ENCODE results near the gene YBEY.

YBEY gene

GRCh38 chr21:46284733-46285132, 1.4 kb upstream of the YBEY start:
- peak overlapping the region; percentile 64; the same call in 1 of the 2 replicates for H3K27ac ChIP-seq
- TF ChIP-seq ZFX (IDR thresholded peaks at IDR 0.05) = no peak
- TF ChIP-seq, protein P1, sequence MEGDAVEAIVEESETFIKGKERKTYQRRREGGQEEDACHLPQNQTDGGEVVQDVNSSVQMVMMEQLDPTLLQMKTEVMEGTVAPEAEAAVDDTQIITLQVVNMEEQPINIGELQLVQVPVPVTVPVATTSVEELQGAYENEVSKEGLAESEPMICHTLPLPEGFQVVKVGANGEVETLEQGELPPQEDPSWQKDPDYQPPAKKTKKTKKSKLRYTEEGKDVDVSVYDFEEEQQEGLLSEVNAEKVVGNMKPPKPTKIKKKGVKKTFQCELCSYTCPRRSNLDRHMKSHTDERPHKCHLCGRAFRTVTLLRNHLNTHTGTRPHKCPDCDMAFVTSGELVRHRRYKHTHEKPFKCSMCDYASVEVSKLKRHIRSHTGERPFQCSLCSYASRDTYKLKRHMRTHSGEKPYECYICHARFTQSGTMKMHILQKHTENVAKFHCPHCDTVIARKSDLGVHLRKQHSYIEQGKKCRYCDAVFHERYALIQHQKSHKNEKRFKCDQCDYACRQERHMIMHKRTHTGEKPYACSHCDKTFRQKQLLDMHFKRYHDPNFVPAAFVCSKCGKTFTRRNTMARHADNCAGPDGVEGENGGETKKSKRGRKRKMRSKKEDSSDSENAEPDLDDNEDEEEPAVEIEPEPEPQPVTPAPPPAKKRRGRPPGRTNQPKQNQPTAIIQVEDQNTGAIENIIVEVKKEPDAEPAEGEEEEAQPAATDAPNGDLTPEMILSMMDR (conservative IDR thresholded peaks at IDR 0.05) = no peak

DNA sequence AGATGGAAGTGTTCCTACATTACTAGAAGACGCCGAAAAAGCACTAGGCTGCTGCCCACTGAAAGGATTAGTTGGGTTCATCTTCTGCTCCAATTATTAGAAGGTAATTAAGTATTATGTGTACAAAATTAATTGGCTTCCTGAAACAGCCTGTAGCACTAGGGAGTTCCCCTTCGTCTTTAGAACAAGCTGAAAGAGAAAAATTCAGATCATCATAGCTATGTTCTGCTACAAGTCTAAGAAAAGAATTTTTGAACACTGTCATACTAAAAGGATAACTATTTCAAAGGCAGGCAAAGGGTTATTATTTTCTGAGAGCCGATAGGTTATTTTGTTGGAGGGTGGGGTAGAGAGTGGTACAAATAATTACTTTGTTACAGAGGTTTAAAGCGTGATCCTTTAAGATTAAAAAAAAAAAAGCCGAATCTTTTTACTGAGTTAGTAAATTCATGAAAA, 908 bp upstream of the YBEY start, which contains the start of gene MCM3AP:
TSS of gene MCM3AP (minus strand) at position 406 of the 456 bp plus-strand sequence. CDS start at position 81, 325 bp downstream.
- TF ChIP-seq, protein P1 (conservative IDR thresholded peaks at IDR 0.05) = no peak
- TF ChIP-seq ZFX (IDR thresholded peaks at IDR 0.05) = no peak

GRCh38 chr21:46286648-46287002, 483 bp downstream of the YBEY start:
- peak overlapping the region; percentile 99 for H3K27ac ChIP-seq
- TF ChIP-seq ZFX (IDR thresholded peaks at IDR 0.05) = no peak

More for the DNA sequence above, 908 bp upstream of the YBEY start, which contains the start of gene MCM3AP:
- peak within 1 kb of the TSS; percentile 99 for H3K27ac ChIP-seq

DNA sequence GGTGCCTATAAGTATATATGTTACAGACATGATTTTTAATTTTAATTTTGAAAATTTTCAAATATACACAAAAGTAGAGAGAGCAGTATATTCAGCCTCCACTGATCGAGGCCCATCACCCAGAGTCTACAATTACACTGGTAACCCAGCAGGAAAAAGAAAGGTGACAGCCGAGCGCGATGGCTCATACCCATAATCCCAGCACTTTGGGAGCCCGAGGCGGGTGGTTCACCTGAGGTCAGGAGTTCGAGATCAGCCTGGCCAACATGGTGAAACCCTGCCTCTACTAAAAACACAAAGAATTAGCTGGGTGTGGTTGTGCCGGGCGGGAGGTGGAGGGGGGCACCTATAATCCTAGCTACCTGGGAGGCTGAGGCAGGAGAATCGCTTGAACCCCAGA, 1.4 kb downstream of the YBEY start:
- TF ChIP-seq, protein P1 (conservative IDR thresholded peaks at IDR 0.05) = no peak
- TF ChIP-seq ZFX (IDR thresholded peaks at IDR 0.05) = no peak
- peak overlapping the region; percentile 99 for H3K27ac ChIP-seq

GRCh38 chr21:46289655-46290179, 3.6 kb downstream of the YBEY start:
- TF ChIP-seq, protein P1 (conservative IDR thresholded peaks at IDR 0.05) = no peak
- no peak for TF ChIP-seq ZFX (IDR thresholded peaks at IDR 0.05)

GRCh38 chr21:46291561-46291960, 5.4 kb downstream of the YBEY start:
- no peak for TF ChIP-seq ZFX (IDR thresholded peaks at IDR 0.05)
- TF ChIP-seq, protein P1 (conservative IDR thresholded peaks at IDR 0.05) = no peak
- peak overlapping the region; percentile 73 for H3K27ac ChIP-seq

More at GRCh38 chr21:46289655-46290179, 3.6 kb downstream of the YBEY start:
- H3K27ac ChIP-seq = no peak overlapping the region

DNA sequence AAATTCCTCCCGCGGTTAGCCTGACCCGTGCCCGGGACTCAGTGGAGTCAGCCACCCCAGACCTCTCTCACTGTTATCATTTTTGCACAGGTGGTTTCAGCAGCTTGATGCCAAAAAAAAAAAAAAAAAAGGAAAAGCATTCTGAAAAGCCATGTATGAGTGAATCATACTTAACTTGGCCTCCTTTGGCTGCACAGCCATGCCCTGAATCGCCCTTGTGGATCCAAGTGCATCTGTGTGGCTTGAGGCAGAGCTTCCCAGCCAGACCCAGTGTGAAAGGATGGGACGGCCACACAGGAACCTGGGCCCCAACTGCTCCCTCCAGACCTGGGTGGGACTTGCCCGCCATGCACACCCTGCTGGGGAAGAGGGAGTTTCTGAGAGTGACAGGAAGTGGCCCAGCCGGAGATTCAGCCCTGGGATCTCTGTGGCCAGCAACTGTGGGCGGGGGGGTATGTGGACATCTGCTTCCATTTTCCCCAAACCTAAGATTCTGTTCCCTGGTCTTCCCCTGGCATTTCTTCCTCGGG, 8.6 kb downstream of the YBEY start:
- TF ChIP-seq, protein P1 (conservative IDR thresholded peaks at IDR 0.05) = no peak
- no peak overlapping the region for H3K27ac ChIP-seq

Measured in C4-2B (cell line).